Measurements from ENCODE around the gene LUC7L3. TPM values are rescaled to one million over a fixed set of nuclear protein-coding genes. Genes with fewer than 3 reads are reported as not detected.
"Not testable (repeated sequence)": the region's sequence is repeated elsewhere in the genome, so short reads cannot be mapped to it uniquely, and the experiment has no call there.

Gene LUC7L3
- total and polyA plus RNA-seq, 4 experiments from 2014 or later = 21.9 to 291 (median 167) TPM

GRCh38 chr17:50707289-50708049 is 11.9 kb upstream of the LUC7L3 start, which contains the start of gene ANKRD40:
ANKRD40 (minus strand) TSS chr17:50707914; CDS start chr17:50707654, 260 bp downstream.
- H3K27me3 ChIP-seq (ENCODE audit: insufficient read depth, low read length) = no peaks in the 10 kb centered on the region
- no peaks in the 10 kb centered on the region for H3K9me3 ChIP-seq (ENCODE audit: control insufficient read depth in 1 of 2, low read length in 2 of 2)
- Mint-ChIP-seq H3K4me1 (peaks cover 32 to 57% (median 42%) of the 10 kb centered on the region in 4 donors), H3K36me3 (peaks cover 8 to 16% of the 10 kb centered on the region in 2 donors), H3K27me3 (no peaks in the 10 kb centered on the region), H3K9me3 (no peaks in the 10 kb centered on the region), H3K4me3 (peak within 1 kb of the TSS; percentile 90 to 97 (median 94)), H3K27ac (peak within 1 kb of the TSS; percentile 96 to 99 (median 98))
- peaks cover 8% of the 10 kb centered on the region for H3K36me3 ChIP-seq (ENCODE audit: insufficient read depth, low read length)
- H3K4me3 ChIP-seq (ENCODE audit: low read length in 2 of 2) = peak within 1 kb of the TSS; percentile 66 to 81
- peaks cover 54% of the 10 kb centered on the region for H3K4me1 ChIP-seq (ENCODE audit: insufficient read depth, low read length)
- peak; percentile 91 to 93 (median 91) for DNase-seq
- ChIA-PET POLR2A (ENCODE audit: partially characterized antibody) (interaction anchor here (0.6 to 6.2 kb wide), 9 partner anchors 11 to 160 kb away, joined by 3 to 116 read pairs (median 3); partner anchors contain the start of genes CACNA1G, LUC7L3 and TOB1), CTCF (ENCODE audit: partially characterized antibody) (interaction anchor here (0.7 to 1.7 kb wide), 2 partner anchors 10 to 37 kb away, joined by 5 to 6 read pairs; no protein-coding TSS in a partner anchor)
- intact Hi-C loops (cut with micrococcal nuclease) = loop anchor here (1.0 to 5.0 kb wide), 4 partner anchors 12 to 446 kb away; partner anchors contain the start of genes LUC7L3, NME1 and RSAD1
- H3K27ac ChIP-seq (ENCODE audit: low read depth, low read length) = peak within 1 kb of the TSS; percentile 92

DNA sequence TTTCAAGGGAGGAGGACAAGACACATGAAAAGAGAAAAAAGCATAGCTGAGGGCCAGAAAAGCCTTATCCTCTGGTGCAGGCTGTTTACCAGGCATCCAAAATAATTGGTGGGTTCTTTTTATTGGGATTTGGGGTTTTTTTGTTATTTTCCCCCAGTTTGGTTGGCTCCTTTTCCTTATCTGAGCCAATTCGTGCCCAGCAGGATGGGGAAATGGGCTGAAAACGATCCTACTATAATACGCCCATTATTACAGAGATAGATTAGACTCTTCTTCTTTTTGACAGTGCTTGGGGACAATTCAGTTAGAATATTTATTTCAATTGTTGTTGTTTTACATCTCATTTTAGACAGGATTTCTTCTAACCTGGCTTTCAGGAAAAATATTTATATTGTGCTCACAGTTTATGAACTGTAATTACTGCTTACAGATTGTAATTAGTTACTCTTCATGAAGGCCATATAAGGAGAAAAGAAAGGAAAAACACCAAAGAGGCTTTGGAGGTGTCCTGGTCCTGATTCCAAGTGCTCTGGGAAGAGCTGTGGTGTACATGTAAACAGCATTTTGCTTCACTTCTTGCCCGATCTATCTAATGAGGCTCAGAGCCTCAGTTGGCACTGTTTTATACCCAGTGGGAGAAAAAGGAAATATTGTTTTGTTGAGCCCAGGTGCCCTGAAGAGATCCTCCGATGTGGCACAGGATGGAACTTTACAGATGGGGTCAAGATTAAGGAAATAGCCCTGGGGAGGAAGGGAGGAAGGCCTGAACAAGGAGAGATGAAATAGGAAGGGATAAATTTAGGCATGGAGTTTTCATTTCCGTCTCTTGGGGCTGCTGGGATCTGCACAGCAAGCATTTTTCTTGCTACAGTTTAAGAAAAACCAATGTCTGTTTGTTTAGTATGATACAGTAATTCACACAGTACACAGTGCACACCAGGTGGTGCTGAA is 11.1 kb upstream of the LUC7L3 start:
- Mint-ChIP-seq H3K36me3 (peaks cover 8 to 14% of the 10 kb centered on the region in 2 donors), H3K9me3 (no peaks in the 10 kb centered on the region), H3K27me3 (no peaks in the 10 kb centered on the region), H3K27ac (peak overlapping the region; percentile 95 to 98 (median 96)), H3K4me3 (peak overlapping the region; percentile 84 to 93 (median 90)), H3K4me1 (peaks cover 29 to 49% (median 38%) of the 10 kb centered on the region in 4 donors)
- H3K27ac ChIP-seq (ENCODE audit: low read depth, low read length) = peak overlapping the region; percentile 92
- H3K36me3 ChIP-seq (ENCODE audit: insufficient read depth, low read length) = peaks cover 4% of the 10 kb centered on the region
- H3K4me1 ChIP-seq (ENCODE audit: insufficient read depth, low read length) = peaks cover 46% of the 10 kb centered on the region
- peak overlapping the region; percentile 66 to 81 for H3K4me3 ChIP-seq (ENCODE audit: low read length in 2 of 2)
- H3K27me3 ChIP-seq (ENCODE audit: insufficient read depth, low read length) = no peaks in the 10 kb centered on the region
- ChIA-PET POLR2A (ENCODE audit: partially characterized antibody) (interaction anchor here (0.6 to 6.2 kb wide), 12 partner anchors 11 to 559 kb away, joined by 3 to 116 read pairs (median 3); partner anchors contain the start of genes LUC7L3 and TOB1), CTCF (ENCODE audit: partially characterized antibody) (interaction anchor here (1.1 to 1.7 kb wide), 3 partner anchors 9 to 26 kb away, joined by 3 to 6 read pairs (median 5); no protein-coding TSS in a partner anchor)
- peak in 1 of 5 donors; percentile 5 for DNase-seq
- H3K9me3 ChIP-seq (ENCODE audit: control insufficient read depth in 1 of 2, low read length in 2 of 2) = no peaks in the 10 kb centered on the region
- intact Hi-C loops (cut with micrococcal nuclease) = loop anchor here (1.0 to 5.0 kb wide), 3 partner anchors 166 to 445 kb away; partner anchors contain the start of genes NME1 and RSAD1

- Mint-ChIP-seq H3K4me1 (peaks cover 22 to 42% (median 31%) of the 10 kb centered on the region in 4 donors), H3K27ac (peak overlapping the region; percentile 95 to 98 (median 96)), H3K4me3 (peak overlapping the region in 7 of 8 donors; percentile 15 to 93 (median 89))
- H3K36me3 Mint-ChIP-seq; H3K27me3 ChIP-seq (ENCODE audit: insufficient read depth, low read length); H3K9me3 ChIP-seq (ENCODE audit: control insufficient read depth in 1 of 2, low read length in 2 of 2); H3K27me3 Mint-ChIP-seq; H3K36me3 ChIP-seq (ENCODE audit: insufficient read depth, low read length); H3K9me3 Mint-ChIP-seq; DNase-seq: not testable (repeated sequence)
- Histone ChIP-seq H3K27ac (ENCODE audit: low read depth, low read length) (peak overlapping the region; percentile 92), H3K4me1 (ENCODE audit: insufficient read depth, low read length) (peaks cover 39% of the 10 kb centered on the region), H3K4me3 (ENCODE audit: low read length in 2 of 2) (peak overlapping the region in 1 of 2 donors; percentile 81)
- ChIA-PET POLR2A (ENCODE audit: partially characterized antibody) (interaction anchor here (0.6 to 6.2 kb wide), 9 partner anchors 10 to 559 kb away, joined by 3 to 116 read pairs (median 3); partner anchors contain the start of gene LUC7L3), CTCF (ENCODE audit: partially characterized antibody) (interaction anchor here (1.1 to 1.7 kb wide), 3 partner anchors 9 to 25 kb away, joined by 3 to 6 read pairs (median 5); no protein-coding TSS in a partner anchor)
- intact Hi-C loops (cut with micrococcal nuclease) = loop anchor here (5.0 kb wide), 2 partner anchors 167 to 232 kb away; partner anchors contain the start of gene RSAD1
These were observed 10.3 kb upstream of the LUC7L3 start for GRCh38 chr17:50709053-50709452.

DNA sequence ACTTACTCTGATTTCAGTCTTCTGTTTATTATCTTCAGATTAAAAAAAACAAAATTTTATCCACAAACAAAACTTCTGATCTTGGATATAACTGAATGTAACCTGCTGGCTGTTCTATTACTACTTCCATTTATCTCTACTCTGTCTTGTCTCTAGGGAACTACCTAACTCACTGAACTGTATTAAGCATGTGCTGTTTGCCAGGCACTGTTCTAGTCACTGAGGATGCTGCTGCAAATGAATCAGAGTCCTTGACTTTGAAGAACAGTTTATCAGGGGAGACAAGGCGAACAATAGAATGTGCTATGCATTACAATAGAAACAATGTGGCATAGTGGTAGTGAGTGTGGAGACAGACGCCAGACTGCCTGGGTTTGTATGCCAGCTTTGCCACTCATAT is 9.4 kb upstream of the LUC7L3 start:
- H3K27ac Mint-ChIP-seq = peak overlapping the region in 6 of 7 donors; percentile 48 to 97 (median 75)
- intact Hi-C loops (cut with micrococcal nuclease) = no loop called here
- Histone ChIP-seq H3K4me3 (ENCODE audit: low read length in 2 of 2) (no peak overlapping the region), H3K36me3 (ENCODE audit: insufficient read depth, low read length) (no peaks in the 10 kb centered on the region), H3K9me3 (ENCODE audit: control insufficient read depth in 1 of 2, low read length in 2 of 2) (no peaks in the 10 kb centered on the region), H3K27me3 (ENCODE audit: insufficient read depth, low read length) (no peaks in the 10 kb centered on the region), H3K27ac (ENCODE audit: low read depth, low read length) (no peak overlapping the region), H3K4me1 (ENCODE audit: insufficient read depth, low read length) (peaks cover 38% of the 10 kb centered on the region)
- ChIA-PET POLR2A (ENCODE audit: partially characterized antibody) (interaction anchor here (6.2 kb wide), 1 partner anchor 9 kb away, joined by 116 read pairs; the partner anchor contains the start of gene LUC7L3), CTCF (ENCODE audit: partially characterized antibody) (no interaction called here)
- peaks cover 21 to 40% (median 30%) of the 10 kb centered on the region in 4 donors for H3K4me1 Mint-ChIP-seq
- no peak for DNase-seq
- H3K4me3 Mint-ChIP-seq = peak overlapping the region in 2 of 8 donors; percentile 16 to 57
- no peaks in the 10 kb centered on the region for H3K9me3 Mint-ChIP-seq
- peaks cover 3 to 6% of the 10 kb centered on the region in 2 donors for H3K36me3 Mint-ChIP-seq
- no peaks in the 10 kb centered on the region for H3K27me3 Mint-ChIP-seq

GRCh38 chr17:50710650-50711049 is 8.8 kb upstream of the LUC7L3 start:
- Histone ChIP-seq H3K36me3 (ENCODE audit: insufficient read depth, low read length) (no peaks in the 10 kb centered on the region), H3K27ac (ENCODE audit: low read depth, low read length) (no peak overlapping the region), H3K4me3 (ENCODE audit: low read length in 2 of 2) (no peak overlapping the region), H3K9me3 (ENCODE audit: control insufficient read depth in 1 of 2, low read length in 2 of 2) (no peaks in the 10 kb centered on the region), H3K4me1 (ENCODE audit: insufficient read depth, low read length) (peaks cover 32% of the 10 kb centered on the region), H3K27me3 (ENCODE audit: insufficient read depth, low read length) (no peaks in the 10 kb centered on the region)
- intact Hi-C loops (cut with micrococcal nuclease) = no loop called here
- Mint-ChIP-seq H3K9me3 (no peaks in the 10 kb centered on the region), H3K27me3 (no peaks in the 10 kb centered on the region), H3K27ac (peak overlapping the region in 5 of 7 donors; percentile 8 to 96 (median 70)), H3K36me3 (peaks cover 0 to 4% of the 10 kb centered on the region in 2 donors), H3K4me1 (peaks cover 19 to 36% (median 26%) of the 10 kb centered on the region in 4 donors), H3K4me3 (no peak overlapping the region)
- ChIA-PET CTCF (ENCODE audit: partially characterized antibody) (no interaction called here), POLR2A (ENCODE audit: partially characterized antibody) (interaction anchor here (6.2 kb wide), 1 partner anchor 8 kb away, joined by 116 read pairs; the partner anchor contains the start of gene LUC7L3)
- no peak for DNase-seq

- CTCF ChIA-PET (ENCODE audit: partially characterized antibody) = no interaction called here
- H3K27ac Mint-ChIP-seq = no peak overlapping the region
- no peak overlapping the region for H3K4me3 Mint-ChIP-seq
- H3K36me3 Mint-ChIP-seq = peaks cover 0 to 3% of the 10 kb centered on the region in 2 donors
- POLR2A ChIA-PET (ENCODE audit: partially characterized antibody) = no interaction called here
- intact Hi-C loops (cut with micrococcal nuclease) = no loop called here
- DNase-seq = no peak
- Histone ChIP-seq H3K4me1 (ENCODE audit: insufficient read depth, low read length) (peaks cover 18% of the 10 kb centered on the region), H3K27ac (ENCODE audit: low read depth, low read length) (no peak overlapping the region), H3K27me3 (ENCODE audit: insufficient read depth, low read length) (no peaks in the 10 kb centered on the region), H3K36me3 (ENCODE audit: insufficient read depth, low read length) (no peaks in the 10 kb centered on the region), H3K4me3 (ENCODE audit: low read length in 2 of 2) (no peak overlapping the region), H3K9me3 (ENCODE audit: control insufficient read depth in 1 of 2, low read length in 2 of 2) (no peaks in the 10 kb centered on the region)
- H3K9me3 Mint-ChIP-seq = no peaks in the 10 kb centered on the region
- no peaks in the 10 kb centered on the region for H3K27me3 Mint-ChIP-seq
- peaks cover 14 to 26% (median 18%) of the 10 kb centered on the region in 4 donors for H3K4me1 Mint-ChIP-seq
These were observed 6.8 kb upstream of the LUC7L3 start for GRCh38 chr17:50712641-50713040.

Measured in CD4-positive, alpha-beta memory T cell (primary cell).